NT2/D1 (cell line): Measurements from ENCODE around the gene SPEM1.

Source experiments
- YY1 ChIP-seq: IDR thresholded peaks from 2 replicates; pipeline ENCODE4 v1.6.1; 2011; ENCODE audit not compliant: insufficient read length, insufficient read depth
- ZNF274 ChIP-seq: IDR thresholded peaks from 2 replicates; pipeline ENCODE4 v1.6.1; 2011; ENCODE audit warnings: mild to moderate bottlenecking, low read depth, low read length

GRCh38 chr17:7407082-7407481 is 13.0 kb upstream of the SPEM1 start:
- TF ChIP-seq ZNF274 (no peak), YY1 (no peak)
